ENCODE measurements around the gene PLEK.

DNA sequence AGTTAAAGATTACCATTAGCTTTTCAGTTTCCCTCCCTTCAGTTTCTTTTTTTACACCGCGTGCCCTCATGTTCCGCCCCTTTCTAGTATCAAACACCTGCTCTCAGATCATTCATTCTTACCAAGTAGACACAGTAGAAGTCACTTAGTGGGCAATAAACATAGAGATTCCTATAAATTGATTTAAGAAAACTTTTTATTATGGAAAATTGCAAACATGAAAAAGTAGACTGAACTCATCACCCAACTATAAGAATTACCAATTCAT, 24.1 kb upstream of the PLEK start:
- TF ChIP-seq, protein P1, sequence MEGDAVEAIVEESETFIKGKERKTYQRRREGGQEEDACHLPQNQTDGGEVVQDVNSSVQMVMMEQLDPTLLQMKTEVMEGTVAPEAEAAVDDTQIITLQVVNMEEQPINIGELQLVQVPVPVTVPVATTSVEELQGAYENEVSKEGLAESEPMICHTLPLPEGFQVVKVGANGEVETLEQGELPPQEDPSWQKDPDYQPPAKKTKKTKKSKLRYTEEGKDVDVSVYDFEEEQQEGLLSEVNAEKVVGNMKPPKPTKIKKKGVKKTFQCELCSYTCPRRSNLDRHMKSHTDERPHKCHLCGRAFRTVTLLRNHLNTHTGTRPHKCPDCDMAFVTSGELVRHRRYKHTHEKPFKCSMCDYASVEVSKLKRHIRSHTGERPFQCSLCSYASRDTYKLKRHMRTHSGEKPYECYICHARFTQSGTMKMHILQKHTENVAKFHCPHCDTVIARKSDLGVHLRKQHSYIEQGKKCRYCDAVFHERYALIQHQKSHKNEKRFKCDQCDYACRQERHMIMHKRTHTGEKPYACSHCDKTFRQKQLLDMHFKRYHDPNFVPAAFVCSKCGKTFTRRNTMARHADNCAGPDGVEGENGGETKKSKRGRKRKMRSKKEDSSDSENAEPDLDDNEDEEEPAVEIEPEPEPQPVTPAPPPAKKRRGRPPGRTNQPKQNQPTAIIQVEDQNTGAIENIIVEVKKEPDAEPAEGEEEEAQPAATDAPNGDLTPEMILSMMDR (IDR thresholded peaks at IDR 0.05) = no peak
- TF ChIP-seq POLR2A (IDR thresholded peaks at IDR 0.05) (no peak), POLR2AphosphoS5 (IDR thresholded peaks at IDR 0.05) (no peak)
